ENCODE results near the gene SZT2. TPM values are rescaled to one million over a fixed set of nuclear protein-coding genes. Genes with fewer than 3 reads are reported as not detected.

Gene SZT2
- total and polyA plus RNA-seq, 2 of the 13 experiments (the other 11 are each of a cell fraction or from before 2014, with no cell fraction given) = 8.0 to 8.8 TPM

GRCh38 chr1:43472087-43472462 is 82.4 kb downstream of the SZT2 start:
- Histone ChIP-seq H3K36me3 (replicated peaks in 1 of 2; ENCODE audit: control insufficient read depth in 1 of 2, insufficient read depth in 2 of 2, low read length in 2 of 2) (no peaks in the 10 kb centered on the region), H3K27me3 (ENCODE audit: control insufficient read depth in 1 of 2, insufficient read depth in 2 of 2, low read length in 2 of 2) (no peaks in the 10 kb centered on the region), H3K79me2 (ENCODE audit: insufficient read depth, low read length) (no peaks in the 10 kb centered on the region), H3K9ac (ENCODE audit: insufficient read depth, low read depth, low read length) (no peak overlapping the region), H3K4me3 (replicated peaks in 1 of 3; ENCODE audit: insufficient read depth in 1 of 3, low read depth in 2 of 3, low read length in 3 of 3) (no peak overlapping the region), H4K20me1 (ENCODE audit: insufficient read depth, low read length) (no peaks in the 10 kb centered on the region), H3K27ac (ENCODE audit: extremely low read length, insufficient read depth, low read length) (no peak overlapping the region), H3K4me1 (ENCODE audit: insufficient read depth, low read length) (peaks cover 23% of the 10 kb centered on the region), H3K4me2 (ENCODE audit: low read depth, low read length) (no peak overlapping the region), H2AFZ (ENCODE audit: low read length) (no peak overlapping the region), H3K9me3 (ENCODE audit: low read length) (no peaks in the 10 kb centered on the region)
- BruUV-seq (replicated peaks) = no TSS peak
- FAIRE-seq = no peak
- intact Hi-C loops (cut with micrococcal nuclease; ENCODE audit: unreplicated experiment) (no loop called here), in situ Hi-C loops (cut with HindIII; ENCODE audit: extremely low pct_ligation_motif_present, low pct_unique_long_range_greater_than_20kb) (no loop called here)
- CTCF ChIA-PET (ENCODE audit: low intra/inter-chr PET ratio, low total read pairs) = no interaction called here
- 92% methylated on average over 5 of the region's 5 CpGs for WGBS (ENCODE audit: low lambda C conversion rate)
- no peak for DNase-seq (ENCODE audit: low spot score)
- ATAC-seq = no peak
- POLR2A ChIA-PET = no interaction called here
- TF ChIP-seq ZFP36L1 (CRISPR knock-in tag; IDR thresholded peaks at IDR 0.05) (no peak), ARID4A (CRISPR knock-in tag; IDR thresholded peaks at IDR 0.05; ENCODE audit: borderline replicate concordance) (no peak), ZNF800 (CRISPR knock-in tag; IDR thresholded peaks at IDR 0.05) (no peak), ETS1 (CRISPR knock-in tag; IDR thresholded peaks at IDR 0.05) (no peak), ZZZ3 (CRISPR knock-in tag; IDR thresholded peaks at IDR 0.05; ENCODE audit: borderline replicate concordance) (no peak), BCLAF1 (IDR thresholded peaks at IDR 0.05) (no peak), ZNF337 (CRISPR knock-in tag; IDR thresholded peaks at IDR 0.05; ENCODE audit: borderline replicate concordance, low read depth) (no peak), TFDP1 (CRISPR knock-in tag; IDR thresholded peaks at IDR 0.05; ENCODE audit: borderline replicate concordance) (no peak), ASH2L (IDR thresholded peaks at IDR 0.05; ENCODE audit: insufficient read length, low read depth, low read length) (no peak), SKIL (CRISPR knock-in tag; IDR thresholded peaks at IDR 0.05; ENCODE audit: borderline replicate concordance) (no peak)
